RWPE1 (cell line): ENCODE results near the gene LMF1.

Source experiments
- CTCF ChIA-PET: fragments of 350-600 bp; sonication (Branson Sonifier 250); formaldehyde crosslinking; extraction: SDS; loops from one replicate; lab custom pipeline; 2021; lab: Yijun Ruan, JAX
- POLR2A ChIA-PET: fragments of 400-600 bp; formaldehyde crosslinking; extraction: SDS; loops from one replicate; lab custom pipeline; 2020; ENCODE audit warnings: antibody characterized with exemption; ENCODE audit not compliant: low non-redundant PET; lab: Yijun Ruan, JAX
- DNase-seq: peaks from one replicate; pipeline ENCODE4 v3.0.0; 2012; ENCODE audit warnings: low spot score
- H3K27ac ChIP-seq: fragments of 450-650 bp; 2 replicates; pipeline ENCODE4 v1.5.1; 2017
- CTCF ChIP-seq: fragments of 450-650 bp; conservative IDR thresholded peaks from 2 replicates; pipeline ENCODE4 v1.5.1; 2017; ENCODE audit warnings: low read depth, mild to moderate bottlenecking

The LMF1 gene

DNA sequence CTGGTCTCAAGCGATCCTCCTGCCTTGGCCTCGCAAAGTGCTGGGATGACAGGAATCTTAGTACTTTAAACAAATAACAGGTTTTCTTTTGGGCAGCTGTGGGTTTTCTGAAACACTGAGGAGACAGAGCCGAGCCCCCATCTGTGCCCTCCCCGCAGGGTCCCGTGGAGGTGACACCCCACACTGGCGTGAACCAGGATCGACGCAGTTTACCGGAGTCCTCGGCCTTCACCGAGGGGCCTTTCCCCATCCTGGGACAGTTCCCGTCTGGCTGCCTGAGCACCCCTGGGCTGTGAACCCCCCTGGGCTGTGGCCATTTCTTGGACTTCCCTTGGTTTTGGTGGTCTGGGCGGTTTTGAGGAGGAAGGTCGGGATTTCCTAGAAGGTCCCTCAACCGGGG lies 154.9 kb downstream of the LMF1 start:
- no peak for TF ChIP-seq CTCF
- CTCF ChIA-PET: interaction anchor here (2.0 kb wide), 1 partner anchor 242 kb away, joined by 10 read pairs; no protein-coding TSS in a partner anchor
- DNase-seq: no peak
- POLR2A ChIA-PET: no interaction called here
- H3K27ac ChIP-seq: no peak overlapping the region

- no peak for DNase-seq
- H3K27ac ChIP-seq: no peak overlapping the region
- ChIA-PET CTCF (interaction anchor here (2.0 kb wide), 1 partner anchor 243 kb away, joined by 10 read pairs; no protein-coding TSS in a partner anchor), POLR2A (no interaction called here)
- TF ChIP-seq CTCF: no peak
Measured at GRCh38 chr16:814974-815373, 155.8 kb downstream of the LMF1 start.

DNA sequence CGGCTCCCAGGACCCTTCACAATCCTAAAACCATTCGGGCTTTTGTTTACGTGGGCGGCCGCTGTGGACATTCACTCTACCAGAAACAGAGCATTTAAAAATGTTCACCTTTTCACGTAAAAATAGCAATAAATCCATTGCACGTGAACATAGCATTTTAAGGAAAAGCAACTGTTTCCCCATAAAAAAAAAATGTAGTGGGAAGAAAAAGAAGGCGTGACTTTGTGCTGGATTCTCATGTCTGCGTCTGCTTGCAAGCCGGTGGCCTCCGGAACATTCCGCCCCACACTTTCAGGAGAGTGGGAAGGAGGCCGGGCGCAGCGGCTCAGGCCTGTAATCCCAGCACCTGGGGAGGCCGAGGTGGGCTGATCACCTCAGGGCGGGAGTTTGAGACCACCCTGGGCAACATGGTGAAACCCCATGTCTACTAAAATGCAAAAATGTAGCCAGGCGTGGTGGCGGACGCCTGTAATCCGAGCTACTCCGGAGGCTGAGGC lies 156.8 kb downstream of the LMF1 start:
- POLR2A ChIA-PET: no interaction called here
- TF ChIP-seq CTCF: peak; percentile 14; the same call in 1 of the 2 replicates
- H3K27ac ChIP-seq: no peak overlapping the region
- DNase-seq: no peak
- CTCF ChIA-PET: interaction anchor here (2.0 kb wide), 1 partner anchor 244 kb away, joined by 10 read pairs; no protein-coding TSS in a partner anchor

DNA sequence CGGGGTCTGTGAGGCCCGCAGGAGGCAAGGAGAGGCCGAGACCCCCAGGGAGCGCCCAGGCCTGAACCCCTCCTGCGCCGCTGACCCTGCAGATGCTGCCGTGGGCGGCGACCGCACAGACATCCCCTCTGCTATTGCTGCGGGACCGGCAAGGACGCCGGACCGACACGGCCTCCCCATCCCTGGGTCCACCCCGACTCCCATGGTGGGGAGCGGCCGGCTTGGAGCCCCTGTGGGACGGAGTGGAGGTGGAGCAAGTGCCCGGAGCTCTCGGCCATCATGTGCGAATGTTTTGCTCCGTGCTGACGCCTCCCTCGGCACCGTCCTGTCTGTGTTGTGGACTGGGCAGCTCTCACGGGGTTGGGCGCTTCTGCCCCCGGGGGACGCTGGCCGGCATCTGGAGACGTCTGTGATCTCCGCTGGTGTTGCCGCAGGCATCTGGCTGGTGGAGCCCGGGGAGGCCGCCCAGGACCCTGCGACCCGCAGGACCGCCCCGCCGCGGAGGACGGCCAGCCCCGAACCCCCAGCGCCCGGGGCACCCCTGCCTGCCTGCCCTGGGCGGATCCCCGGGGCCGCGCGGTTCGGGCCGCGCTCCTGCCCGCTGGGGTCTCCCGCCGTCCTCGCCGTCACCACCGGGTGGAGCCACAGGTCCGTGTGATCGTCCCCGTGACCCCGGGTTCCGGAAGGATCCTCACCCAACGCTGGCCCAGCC lies 157.4 kb downstream of the LMF1 start:
- CTCF ChIA-PET: interaction anchor here (0.7 to 2.0 kb wide), 2 partner anchors 9 to 244 kb away, joined by 3 to 10 read pairs; no protein-coding TSS in a partner anchor
- POLR2A ChIA-PET: no interaction called here
- no peak overlapping the region for H3K27ac ChIP-seq
- TF ChIP-seq CTCF: peak; percentile 64
- peak; percentile 68 for DNase-seq

DNA sequence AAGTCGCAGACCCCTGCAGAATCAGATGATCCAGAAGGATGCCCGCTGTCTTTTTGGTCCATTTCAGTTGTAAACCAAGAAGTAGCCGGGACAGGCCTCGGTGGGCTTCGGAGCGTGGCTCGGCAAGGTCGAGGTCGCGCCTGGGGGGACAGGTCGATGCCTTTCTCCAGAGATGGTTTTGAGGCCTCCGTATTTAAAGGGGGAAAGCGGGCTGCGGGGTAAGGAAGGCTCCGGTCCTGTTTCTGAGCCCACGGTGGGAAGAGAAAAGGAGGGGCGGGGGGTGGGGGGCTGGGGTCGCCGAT lies 162.7 kb downstream of the LMF1 start:
- H3K27ac ChIP-seq: peak overlapping the region; percentile 81
- no peak for TF ChIP-seq CTCF
- ChIA-PET CTCF (no interaction called here), POLR2A (interaction anchor here (0.6 kb wide), 1 partner anchor 489 kb away, joined by 4 read pairs; no protein-coding TSS in a partner anchor)
- no peak for DNase-seq

DNA sequence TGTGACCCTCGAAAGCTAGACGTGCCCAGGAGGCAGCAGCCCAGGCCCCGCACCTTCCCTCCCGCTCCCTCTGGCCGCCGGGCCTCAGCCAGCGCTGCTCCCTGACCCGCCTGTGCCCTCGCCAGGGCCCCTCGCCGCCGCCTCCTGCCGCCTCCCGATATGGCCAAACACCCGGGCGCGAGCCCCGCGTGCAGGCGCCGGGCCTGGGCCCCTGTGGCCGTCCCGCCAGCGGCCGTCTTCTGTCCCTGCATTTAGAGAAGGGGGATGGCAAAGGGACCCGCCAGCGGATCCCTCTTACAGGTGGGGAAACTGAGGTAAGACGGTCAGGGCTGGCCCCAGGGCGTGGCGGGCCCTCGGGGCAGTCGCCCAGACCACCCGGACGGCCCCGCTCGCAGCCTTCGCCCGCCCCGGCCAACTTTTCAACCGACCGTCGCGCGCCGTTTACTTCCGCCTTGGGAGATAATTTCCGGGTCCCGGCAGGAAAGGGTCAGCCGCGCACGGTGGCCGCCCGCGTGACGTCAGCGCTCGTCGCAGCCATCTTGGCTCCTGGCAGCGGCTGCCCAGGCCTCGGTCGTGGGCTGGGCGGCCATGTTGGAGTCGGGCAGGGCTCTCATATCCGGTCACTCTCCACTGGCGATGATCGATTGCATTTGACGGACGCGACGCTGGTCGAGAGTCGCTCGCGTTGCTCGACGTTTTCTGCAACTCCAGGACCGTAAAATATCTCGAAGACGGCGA lies 163.3 kb downstream of the LMF1 start:
- no peak for TF ChIP-seq CTCF
- peak; percentile 81 for DNase-seq
- POLR2A ChIA-PET: no interaction called here
- H3K27ac ChIP-seq: peak overlapping the region; percentile 81
- CTCF ChIA-PET: no interaction called here
